HG03097 (cell line): ENCODE results near the gene TMEM185A.
A peak's percentile ranks its signal among the peaks of the same experiment; 100 is the strongest.
"Not testable (repeated sequence)": the region's sequence is repeated elsewhere in the genome, so short reads cannot be mapped to it uniquely, and the experiment has no call there.

Experiments
- ATAC-seq: cut with Tn5 transposase; IDR thresholded peaks from one replicate; pipeline ENCODE4 v1.9.1; 2021; ENCODE audit not compliant: unreplicated experiment, low FRiP score

TMEM185A gene

DNA sequence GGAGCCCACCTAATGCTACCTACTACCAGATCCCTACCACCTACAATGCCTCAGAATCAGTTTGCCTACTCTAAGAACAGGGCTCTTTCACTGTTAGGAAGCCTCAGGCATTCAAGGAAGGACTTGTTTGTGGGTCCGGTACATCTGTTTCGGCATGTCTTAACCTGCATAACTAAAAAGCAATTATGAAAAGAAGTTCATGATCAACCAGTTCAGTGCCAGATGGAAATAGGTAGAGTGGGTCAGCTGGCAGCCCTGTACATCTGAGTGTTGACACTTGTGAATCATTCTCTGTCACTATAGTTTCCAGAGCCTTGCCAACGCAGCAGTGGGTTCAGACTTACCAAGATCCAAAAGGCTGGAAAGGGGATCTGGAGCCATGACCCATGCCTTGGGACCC is 3.3 kb downstream of the TMEM185A start:
- no peak for ATAC-seq

DNA sequence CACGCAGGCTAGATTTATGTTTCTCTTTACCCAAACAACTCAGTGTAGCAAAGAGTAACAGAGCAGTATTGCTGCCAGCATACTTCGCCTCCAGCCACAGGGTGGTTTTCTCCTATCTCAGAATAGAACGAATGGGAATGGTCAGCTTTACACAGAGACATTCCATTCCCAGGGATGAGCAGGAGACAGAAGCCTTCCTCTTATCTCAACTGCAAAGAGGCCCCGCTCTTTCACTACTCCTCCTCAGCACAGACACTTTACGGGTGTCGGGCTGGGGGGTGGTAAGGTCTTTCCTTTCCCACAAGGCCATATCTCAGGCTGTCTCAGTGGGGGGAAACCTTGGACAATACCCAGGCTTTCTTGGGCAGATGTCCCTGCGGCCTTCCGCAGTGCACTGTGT is 4.8 kb downstream of the TMEM185A start:
- ATAC-seq = not testable (repeated sequence)

DNA sequence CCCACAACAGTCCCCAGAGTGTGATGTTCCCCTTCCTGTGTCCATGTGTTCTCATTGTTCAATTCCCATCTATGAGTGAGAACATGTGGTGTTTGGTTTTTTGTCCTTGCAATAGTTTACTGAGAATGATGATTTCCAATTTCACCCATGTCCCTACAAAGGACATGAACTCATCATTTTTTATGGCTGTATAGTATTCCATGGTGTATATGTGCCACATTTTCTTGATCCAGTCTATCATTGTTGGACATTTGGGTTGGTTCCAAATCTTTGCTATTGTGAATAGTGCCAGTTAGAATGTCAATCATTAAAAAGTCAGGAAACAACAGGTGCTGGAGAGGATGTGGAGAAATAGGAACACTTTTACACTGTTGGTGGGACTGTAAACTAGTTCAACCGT is 11.9 kb downstream of the TMEM185A start:
- ATAC-seq = not testable (repeated sequence)

DNA sequence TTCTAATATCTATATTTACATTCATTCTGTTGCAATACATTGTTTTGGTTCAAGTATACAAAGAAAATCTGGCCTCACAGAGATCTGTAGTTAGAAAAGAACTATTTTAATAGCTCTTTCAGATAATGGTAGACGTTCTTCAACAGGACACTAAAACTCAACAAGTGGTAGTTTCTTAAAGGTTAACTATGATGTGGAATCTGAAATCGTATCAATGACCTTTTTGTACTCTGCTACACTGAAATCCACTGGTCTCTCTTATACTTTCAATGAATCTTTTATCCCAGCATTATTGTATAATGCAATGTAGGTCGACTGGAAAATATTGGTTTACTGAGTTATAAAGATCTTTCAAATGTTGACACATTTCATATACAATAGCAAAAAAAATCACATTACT is 12.7 kb downstream of the TMEM185A start:
- ATAC-seq = no peak

DNA sequence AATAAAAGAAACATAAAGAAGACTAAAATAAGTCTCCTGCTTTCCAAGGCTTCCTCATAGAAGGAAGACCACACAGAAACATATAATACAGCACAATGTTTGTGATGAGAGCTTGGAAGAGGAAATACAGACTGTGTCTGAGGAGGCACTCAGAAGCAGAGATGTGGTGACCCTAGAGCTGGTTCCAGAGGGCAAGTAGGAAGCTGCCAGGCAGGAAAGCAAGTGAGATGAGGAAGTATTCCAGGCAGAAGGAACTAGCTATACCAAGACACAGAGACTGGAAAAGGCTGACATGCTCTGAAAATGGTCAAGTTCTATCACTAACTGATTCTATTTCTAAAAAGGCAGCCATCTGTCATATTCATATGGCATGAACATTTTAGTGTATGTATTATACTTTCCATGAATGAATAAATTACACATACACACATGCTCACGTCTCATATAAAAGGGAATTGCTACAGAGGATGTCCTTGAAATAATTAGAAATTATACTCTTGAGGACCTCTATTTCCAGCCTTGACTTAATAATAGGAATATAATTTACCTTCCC is 19.9 kb downstream of the TMEM185A start:
- ATAC-seq = no peak

DNA sequence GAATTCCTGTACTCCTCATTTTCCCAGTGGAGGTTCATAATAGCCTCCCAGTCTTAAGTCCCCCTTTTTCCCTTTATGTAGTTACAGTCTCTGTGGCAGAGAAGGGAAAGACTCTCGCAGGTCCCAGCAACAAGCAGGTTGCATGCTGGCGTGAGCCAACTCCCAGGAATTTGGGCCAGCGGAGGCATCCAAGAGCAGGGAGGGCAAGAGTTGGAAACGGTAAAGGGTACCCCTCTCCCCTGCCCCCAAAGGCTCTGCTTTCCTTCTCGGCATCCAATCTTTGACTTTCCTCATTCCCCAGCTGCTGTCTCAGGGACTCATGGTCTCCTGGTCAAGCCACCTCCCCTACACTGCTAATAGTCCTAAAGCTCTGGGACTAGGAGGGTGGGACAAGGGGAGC is 21.1 kb downstream of the TMEM185A start:
- ATAC-seq = no peak

DNA sequence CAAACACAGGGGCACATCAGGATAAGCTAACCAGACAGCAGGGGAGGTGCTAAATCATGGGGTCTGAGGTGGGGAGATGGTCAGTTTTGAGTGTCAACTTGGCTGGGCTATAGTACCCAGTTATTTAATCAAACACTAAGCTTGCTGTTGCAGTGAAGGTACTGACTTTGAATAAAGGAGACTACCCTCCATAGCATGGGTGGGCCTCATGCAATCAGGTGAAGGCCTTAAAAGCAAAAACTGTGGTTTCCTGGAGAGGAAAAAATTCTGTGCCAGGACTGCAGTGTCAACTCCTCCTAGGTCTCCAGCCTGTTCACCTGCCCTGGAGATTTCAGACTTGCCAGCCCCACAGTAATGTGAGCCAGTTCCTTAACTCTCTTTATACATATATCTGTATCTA is 23.9 kb downstream of the TMEM185A start:
- ATAC-seq = no peak

DNA sequence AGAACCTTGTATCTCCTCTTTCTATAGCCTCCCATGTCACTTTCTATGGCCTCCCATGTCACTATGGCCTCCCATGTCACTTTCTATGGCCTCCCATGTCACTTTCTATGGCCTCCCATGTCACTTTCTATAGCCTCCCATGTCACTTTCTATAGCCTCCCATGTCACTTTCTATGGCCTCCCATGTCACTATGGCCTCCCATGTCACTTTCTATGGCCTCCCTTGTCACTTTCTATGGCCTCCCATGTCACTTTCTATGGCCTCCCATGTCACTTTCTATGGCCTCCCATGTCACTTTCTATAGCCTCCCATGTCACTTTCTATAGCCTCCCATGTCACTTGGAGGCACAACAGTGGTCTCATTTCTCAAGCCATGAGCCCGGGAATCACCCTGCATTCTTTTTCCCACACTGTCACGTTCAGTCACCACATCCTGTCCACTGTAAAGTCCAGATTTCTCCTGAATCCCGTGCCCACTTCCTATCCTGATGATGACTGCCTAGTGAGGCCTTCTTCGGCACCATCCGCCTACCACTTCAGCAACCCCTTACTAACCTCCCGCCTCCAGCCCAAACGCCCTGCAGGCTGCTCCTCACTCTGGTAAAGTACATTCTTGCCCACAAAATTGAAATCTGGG is 26.2 kb downstream of the TMEM185A start:
- ATAC-seq = not testable (repeated sequence)

DNA sequence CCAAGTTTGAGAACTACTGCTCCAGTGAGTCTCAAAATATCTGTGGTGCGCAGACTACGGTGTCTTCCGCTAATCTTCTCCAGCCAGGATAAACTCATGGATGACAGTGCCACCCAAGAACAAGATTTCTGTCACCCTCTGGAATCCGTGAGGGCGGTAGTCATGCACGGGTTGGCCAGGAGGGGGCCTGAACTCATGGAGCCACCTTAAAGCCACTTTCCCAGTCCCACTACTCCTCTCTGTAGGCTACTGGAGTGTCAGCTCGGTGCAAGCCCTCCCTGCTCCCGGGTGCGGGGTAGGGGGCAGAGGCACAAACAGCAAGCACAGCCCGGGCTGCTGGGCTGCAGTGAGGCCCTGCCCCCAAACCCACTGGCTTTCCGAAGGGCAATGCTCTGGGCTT is 33.0 kb downstream of the TMEM185A start:
- ATAC-seq = not testable (repeated sequence)

DNA sequence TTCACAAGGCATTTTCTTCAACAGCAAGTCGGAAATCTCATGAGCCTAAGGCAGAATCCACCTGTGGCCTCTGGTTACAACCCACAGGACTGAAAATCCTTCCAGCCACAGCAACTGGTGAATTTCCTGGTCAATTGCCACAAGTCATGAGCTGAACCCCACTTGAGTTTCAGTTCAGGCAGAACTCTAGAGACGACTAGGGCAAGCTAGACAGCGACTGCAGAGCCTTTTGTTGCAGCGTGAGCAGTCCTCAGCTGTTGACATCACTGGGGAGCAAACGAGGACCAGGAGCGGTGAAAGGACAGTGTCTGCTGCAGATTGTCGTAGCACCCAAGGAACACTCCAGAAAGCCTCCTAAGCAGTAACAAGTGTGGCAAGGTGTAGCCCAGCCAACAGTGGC is 35.6 kb downstream of the TMEM185A start:
- ATAC-seq = not testable (repeated sequence)

DNA sequence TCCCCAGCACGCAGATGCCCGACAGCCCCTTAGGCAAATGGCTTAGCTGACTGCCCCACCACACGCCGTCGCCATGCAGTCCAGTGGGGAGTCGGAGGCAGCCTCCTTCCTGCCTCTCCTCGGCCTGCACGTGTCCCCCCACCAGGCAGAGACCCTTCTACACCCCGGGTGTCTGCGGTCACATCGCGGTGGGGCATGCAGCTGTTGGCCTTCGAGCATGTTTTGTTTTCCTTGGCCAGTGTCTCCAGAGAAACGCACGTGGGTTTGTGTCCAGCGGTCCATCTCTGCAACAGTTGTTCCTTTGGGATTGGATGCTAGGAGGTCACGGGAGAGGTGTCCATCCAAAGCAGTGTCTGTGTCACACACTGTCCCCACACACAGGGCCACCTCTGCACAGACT is 36.4 kb downstream of the TMEM185A start, which contains the start of gene HSFX2:
TSS of gene HSFX2 (minus strand) at position 101 of the 400 bp plus-strand sequence. CDS start 614 bp downstream, outside the sequence.
- ATAC-seq = not testable (repeated sequence)

DNA sequence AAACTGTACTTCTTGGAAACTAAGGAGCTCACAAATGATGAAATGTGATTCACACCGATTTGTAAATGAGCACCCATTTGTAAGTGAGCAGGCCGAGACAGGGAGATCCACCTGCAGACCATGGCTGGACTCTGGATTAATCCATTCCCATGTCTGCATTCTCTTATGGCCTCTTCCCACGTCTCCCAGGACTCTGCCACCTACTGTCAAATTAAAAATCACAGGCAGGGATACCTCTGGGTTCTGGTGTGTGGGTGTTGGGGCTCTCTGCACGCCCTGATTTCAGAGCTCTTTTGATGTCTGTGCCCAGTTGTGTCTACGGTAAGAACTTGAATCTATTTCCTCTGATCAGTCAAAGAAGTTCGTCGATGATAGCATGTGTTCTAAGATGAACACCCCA is 40.6 kb downstream of the TMEM185A start:
- not testable (repeated sequence) for ATAC-seq

DNA sequence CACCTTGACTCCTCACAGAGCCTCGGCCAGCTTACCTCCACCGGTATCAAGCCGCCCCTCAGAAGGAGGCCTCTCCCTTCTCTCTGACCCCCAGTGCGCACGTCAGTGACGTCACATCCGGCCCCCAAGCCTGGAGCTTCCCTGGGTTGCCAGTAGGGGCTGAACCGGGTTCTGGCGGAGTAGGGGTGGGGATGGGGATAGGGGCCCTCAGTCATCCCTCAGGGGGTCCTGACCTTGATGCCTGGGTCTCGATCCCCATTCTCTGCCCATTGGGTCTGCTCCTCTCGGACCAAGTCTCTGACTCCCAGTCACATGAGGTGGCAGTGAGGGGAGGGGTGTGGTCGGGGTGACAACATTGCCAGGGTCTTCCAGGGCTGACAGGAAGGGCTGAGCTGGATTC is 44.2 kb downstream of the TMEM185A start, which contains the start of gene MAGEA9B:
TSS of gene MAGEA9B (minus strand) at position 101 of the 400 bp plus-strand sequence. CDS start 4,280 bp downstream, outside the sequence.
- ATAC-seq = not testable (repeated sequence)

DNA sequence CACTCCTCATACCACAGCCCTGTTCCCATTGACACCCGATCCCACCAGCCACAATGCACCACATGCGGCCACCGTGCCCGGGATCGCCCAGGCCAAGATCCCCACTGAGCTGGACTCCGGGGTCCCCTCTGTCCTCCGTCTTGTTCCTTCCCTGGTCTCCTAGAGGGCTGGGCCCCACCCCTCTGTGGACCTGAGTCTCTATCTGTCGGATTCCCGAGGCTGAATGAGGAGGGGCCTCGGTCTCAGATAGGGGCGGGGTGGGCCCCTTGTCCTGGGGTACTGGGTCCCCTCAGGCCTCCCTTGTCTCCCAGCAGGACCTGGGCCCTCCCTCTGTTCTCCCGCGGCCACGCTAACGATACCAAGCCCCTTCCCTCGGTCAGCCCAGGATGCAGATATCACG is 46.0 kb downstream of the TMEM185A start:
- ATAC-seq = not testable (repeated sequence)

DNA sequence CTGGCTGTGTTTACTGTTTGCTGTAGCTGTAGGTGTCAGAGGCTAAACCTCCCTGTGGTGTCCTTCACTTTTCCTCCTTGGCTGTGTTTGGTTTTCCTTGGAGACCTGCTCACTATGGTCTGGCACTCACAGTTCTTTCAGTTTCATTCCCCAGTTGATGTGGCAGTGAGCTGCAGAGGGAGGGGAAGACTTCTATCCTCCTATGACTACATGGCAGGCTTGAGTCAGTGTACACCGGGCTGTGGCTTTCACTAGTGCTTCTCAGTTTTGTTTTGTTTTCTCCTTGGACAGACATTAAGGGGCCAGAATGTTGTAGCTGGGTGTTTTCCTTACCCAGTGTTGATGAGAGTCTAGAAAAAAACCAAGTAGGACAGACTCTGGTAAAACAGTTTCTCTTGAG is 58.1 kb downstream of the TMEM185A start:
- peak; percentile 100 for ATAC-seq

DNA sequence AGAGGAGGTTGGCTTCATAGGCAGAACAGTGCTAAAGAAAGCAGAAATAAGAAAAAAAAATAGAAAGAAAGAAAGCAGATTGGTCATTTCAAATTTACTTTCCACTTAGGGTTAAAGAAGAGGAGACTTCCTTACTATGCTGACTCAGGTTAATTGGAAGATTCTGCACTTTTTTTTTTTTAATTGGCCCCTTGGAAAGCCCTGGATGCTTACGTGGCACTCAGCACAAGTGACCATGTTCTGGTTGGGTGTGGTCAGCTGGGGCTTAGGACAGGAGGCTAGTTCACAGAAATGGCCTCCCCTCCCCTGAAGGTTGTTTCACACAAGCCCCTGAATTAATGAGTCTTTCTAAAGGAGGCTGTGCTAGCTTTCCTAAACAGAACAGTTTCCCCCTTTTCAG is 58.8 kb downstream of the TMEM185A start:
- no peak for ATAC-seq

DNA sequence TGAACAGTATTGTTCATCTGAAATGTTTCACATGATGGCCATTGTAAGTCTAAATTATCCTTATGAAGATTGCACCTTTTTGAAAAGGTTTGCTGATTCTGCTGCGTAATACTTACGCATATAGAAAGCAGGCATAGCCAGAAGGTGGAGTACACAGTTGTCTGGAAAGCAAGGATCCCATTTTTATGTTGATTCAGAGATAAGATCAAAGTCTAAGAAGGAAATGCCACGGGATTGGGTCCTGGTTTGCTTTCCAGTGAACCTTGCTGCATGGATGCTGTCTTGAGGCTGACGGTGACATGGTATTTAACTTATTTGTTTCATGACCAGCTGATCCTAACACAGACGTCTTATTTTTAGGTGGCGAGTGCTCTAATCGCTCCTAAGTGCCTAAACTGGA is 59.8 kb downstream of the TMEM185A start:
- ATAC-seq = no peak

DNA sequence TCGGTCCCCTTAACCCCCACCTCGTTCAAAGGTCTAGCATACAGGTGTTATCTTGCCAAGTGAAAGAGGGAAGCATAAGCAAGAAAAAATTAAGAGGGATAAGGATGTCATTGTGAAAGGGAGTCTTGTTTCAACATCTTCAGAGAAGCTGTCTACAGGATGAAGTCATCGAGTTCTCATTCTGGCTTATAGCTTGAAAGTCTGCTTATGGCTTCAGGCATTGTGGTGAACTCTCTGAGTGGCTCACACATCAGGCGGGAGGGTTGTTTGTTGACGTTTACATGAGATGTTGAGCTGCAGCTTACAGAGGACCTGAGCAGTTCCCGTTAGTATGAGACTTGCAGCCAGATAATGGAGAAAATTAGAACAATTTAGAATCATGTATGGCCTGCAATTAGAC is 60.9 kb downstream of the TMEM185A start:
- ATAC-seq = no peak

DNA sequence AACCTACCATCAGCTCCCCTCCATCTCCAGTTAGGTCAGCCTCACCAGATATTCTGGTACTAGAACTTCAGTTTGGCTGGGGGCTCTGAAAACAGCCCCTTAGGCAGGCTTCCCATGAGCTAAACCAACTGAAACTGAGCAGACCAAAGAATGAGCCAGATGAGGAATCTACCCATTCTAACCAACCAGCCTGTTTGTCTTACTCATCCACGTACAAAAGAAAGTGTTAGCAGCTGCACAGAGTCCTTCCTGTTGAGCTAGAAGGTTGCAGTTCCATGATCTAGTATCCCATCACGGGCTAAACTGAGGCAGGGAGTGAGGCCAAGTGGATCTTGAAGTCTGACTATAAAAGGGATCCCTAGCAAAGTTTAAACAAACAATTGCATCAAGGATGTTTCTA is 61.8 kb downstream of the TMEM185A start:
- ATAC-seq = no peak

DNA sequence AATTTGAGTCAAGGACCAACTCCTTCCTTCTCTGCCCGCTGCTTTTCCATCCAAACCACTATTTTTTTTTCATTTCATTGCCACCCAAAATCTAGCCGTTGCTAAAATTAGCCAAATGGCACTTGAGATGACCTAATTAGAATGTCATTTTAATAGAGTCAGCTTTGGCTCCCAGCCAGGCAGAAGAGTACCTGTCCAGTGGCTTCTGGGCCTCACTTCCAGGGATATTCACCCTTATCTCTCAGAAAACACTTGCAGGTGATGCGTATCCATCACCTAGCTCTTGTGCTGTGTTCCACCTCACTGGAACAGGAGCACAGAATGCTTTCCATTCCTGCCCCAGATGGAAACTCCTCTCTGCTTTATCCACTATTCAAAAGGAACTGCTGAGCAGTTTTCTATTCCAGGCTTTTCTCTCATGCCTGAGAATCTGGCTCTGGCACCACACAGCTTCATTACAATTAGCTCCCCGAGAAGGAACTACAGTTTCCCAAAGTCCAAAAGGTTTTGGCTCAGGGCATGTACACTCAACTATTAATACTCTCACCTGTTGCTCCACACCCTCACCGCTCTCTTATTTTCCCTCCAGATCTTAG is 62.8 kb downstream of the TMEM185A start:
- no peak for ATAC-seq

DNA sequence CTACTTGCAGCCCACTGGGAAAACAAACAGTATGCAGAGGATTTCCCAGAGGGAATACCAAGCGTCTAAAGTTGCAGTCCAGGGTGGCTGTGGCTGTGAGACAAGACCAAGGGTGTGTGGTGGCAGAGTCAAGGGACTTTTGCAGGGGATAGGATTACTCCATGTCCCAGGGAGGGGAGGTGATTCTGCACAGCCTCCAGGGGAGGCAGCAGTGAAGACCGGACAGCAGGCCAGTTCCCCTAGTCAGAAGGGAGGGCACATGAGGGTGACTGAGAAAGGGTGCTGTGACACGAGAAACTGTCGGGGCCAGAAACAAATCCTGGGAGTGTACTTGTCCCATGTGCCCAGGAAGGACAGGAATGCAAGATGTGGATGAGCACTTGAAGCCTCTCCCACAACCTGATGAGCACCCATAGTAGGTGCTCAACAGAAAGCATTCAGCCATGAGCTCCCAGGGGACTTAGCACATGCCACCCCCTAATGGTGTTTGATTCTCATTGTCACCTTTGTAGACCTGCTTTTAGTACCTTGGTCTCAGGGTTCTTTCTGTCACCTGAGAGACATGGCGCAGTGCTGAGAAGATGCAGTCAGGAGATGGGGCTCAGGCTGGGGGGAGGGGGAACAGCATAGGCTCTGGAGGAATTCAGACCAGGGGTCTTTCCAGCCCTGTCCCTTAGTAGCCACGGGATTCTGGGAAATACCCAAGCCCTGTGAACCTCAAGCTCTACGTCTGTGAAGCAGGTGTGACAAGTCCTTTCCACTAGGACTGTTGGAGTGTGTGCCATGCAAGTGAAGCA is 63.8 kb downstream of the TMEM185A start:
- no peak for ATAC-seq
